Measurements from ENCODE around the gene CDK2AP2. TPM values are rescaled to one million over a fixed set of nuclear protein-coding genes. Genes with fewer than 3 reads are reported as not detected.

Gene CDK2AP2
- total and polyA plus RNA-seq, 7 donors, result 13.3 to 126 (median 32.9) TPM

DNA sequence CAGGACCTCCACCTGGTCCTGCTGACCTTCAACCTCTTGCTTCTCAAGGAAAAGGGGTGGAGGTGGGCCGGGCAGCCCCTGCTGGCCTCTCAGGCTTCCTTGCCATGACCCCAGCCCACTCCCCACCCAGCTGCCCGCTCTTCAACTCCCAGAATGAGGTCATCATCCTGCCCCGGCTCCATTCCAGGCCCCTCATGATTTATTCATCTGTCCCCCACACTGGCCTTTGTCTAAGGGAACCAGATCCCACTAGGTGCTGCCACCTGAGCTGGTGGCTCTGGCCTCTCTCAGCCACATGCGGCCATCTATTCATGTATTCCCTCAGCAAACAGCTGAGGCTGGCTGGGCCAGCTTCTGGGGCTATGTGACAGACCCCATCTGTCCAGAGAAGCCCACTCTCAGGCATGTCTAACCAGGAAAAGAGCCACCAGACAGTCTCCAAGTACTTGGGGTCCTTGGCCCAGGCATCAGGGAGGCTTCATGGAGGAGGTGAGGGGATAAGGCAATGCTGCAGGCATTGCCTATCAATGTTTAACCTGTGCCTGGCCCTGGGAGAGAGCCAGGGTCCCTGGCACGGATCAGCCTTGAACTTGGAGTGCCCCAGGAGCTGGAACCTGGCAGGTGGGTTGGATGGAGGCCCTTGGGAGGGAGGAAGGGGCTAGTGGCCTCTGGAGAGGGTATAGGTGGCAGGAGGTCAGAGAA, 17.5 kb upstream of the CDK2AP2 start:
- no peak overlapping the region for H3K27ac ChIP-seq
- no peaks in the 10 kb centered on the region for H3K36me3 ChIP-seq
- H3K4me1 ChIP-seq, result no peaks in the 10 kb centered on the region
- no peak for DNase-seq
- WGBS, 2 donors, result 63 to 74% methylated on average over 5 of the region's 5 CpGs
- intact Hi-C loops (cut with DNase I), result no loop called here
- no peaks in the 10 kb centered on the region for H3K27me3 ChIP-seq
- no peak overlapping the region for H3K4me3 ChIP-seq
- TF ChIP-seq, protein P1, sequence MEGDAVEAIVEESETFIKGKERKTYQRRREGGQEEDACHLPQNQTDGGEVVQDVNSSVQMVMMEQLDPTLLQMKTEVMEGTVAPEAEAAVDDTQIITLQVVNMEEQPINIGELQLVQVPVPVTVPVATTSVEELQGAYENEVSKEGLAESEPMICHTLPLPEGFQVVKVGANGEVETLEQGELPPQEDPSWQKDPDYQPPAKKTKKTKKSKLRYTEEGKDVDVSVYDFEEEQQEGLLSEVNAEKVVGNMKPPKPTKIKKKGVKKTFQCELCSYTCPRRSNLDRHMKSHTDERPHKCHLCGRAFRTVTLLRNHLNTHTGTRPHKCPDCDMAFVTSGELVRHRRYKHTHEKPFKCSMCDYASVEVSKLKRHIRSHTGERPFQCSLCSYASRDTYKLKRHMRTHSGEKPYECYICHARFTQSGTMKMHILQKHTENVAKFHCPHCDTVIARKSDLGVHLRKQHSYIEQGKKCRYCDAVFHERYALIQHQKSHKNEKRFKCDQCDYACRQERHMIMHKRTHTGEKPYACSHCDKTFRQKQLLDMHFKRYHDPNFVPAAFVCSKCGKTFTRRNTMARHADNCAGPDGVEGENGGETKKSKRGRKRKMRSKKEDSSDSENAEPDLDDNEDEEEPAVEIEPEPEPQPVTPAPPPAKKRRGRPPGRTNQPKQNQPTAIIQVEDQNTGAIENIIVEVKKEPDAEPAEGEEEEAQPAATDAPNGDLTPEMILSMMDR (IDR thresholded peaks at IDR 0.05), result no peak
- TF ChIP-seq POLR2A (IDR thresholded peaks at IDR 0.05), result no peak
- TF ChIP-seq POLR2AphosphoS5 (IDR thresholded peaks at IDR 0.05), result no peak
- TF ChIP-seq EP300 (IDR thresholded peaks at IDR 0.05), result no peak
- no peaks in the 10 kb centered on the region for H3K9me3 ChIP-seq

- no peaks in the 10 kb centered on the region for H3K4me1 ChIP-seq
- H3K9me3 ChIP-seq, result no peaks in the 10 kb centered on the region
- no peak for DNase-seq
- WGBS, 2 donors, result 86 to 91% methylated on average over 9 of the region's 9 CpGs
- H3K27me3 ChIP-seq, result no peaks in the 10 kb centered on the region
- no peak for TF ChIP-seq POLR2AphosphoS5 (IDR thresholded peaks at IDR 0.05)
- no peak for TF ChIP-seq EP300 (IDR thresholded peaks at IDR 0.05)
- TF ChIP-seq POLR2A (IDR thresholded peaks at IDR 0.05), result no peak
- TF ChIP-seq, protein P1 (IDR thresholded peaks at IDR 0.05), result no peak
- H3K36me3 ChIP-seq, result no peaks in the 10 kb centered on the region
- intact Hi-C loops (cut with DNase I), result no loop called here
- H3K4me3 ChIP-seq, result no peak overlapping the region
- H3K27ac ChIP-seq, result no peak overlapping the region
Observed at GRCh38 chr11:67524480-67524808, 16.5 kb upstream of the CDK2AP2 start.

DNA sequence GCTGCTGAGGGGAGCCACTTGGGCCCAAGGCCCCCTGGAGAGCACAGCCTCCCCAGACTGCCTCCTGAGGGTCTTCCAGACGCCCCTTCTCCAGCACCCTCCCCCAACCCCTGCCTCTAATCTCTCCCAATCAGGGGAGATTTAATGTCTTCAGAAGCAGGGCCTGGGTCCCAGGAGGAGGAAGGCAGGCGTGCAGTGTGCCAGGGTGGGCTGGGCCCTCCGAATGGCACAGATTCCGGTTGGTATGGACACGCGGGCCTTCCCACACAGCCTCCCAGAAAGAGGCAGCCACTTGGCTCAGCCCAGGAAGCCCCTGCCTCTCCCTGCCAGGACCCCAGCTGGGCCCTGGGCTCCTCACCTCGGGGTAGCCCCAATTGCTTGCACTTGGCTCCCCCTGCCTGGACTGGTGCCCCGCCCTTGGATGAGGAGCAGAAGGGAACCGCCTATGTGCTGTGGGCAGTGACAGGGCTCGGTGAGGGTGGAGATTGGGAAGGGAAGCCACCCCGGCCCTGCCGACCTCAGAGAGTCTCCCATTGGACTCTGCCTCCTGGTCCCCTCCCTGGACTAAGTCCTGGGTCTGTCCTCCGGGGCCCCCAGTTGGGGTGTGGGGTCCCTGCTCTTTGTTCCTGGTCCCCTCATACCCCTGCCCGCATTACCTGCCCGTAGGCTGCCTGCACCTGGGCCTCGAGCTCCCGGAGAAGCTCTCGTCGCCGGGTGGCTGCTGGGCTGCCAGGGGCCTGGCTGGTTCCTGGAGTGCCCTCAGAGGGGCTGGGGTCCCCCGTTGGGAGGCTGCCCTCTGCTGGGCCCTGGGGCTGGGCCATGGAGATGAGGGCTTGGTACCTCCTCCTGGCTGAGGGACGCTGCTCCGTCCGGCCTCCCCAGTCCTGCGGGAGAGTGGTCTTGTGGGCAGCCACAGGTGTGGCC, 15.9 kb upstream of the CDK2AP2 start:
- Histone ChIP-seq H3K9me3 (no peaks in the 10 kb centered on the region), H3K4me1 (no peaks in the 10 kb centered on the region), H3K36me3 (no peaks in the 10 kb centered on the region), H3K27ac (no peak overlapping the region), H3K27me3 (no peaks in the 10 kb centered on the region), H3K4me3 (no peak overlapping the region)
- no peak for DNase-seq
- intact Hi-C loops (cut with DNase I), result no loop called here
- WGBS, 2 donors, result 59 to 80% methylated on average over 25 of the region's 25 CpGs
- TF ChIP-seq POLR2A (IDR thresholded peaks at IDR 0.05), result no peak
- TF ChIP-seq EP300 (IDR thresholded peaks at IDR 0.05), result no peak
- TF ChIP-seq POLR2AphosphoS5 (IDR thresholded peaks at IDR 0.05), result no peak
- TF ChIP-seq, protein P1 (IDR thresholded peaks at IDR 0.05), result no peak

- 79 to 83% methylated on average over 23 of the region's 23 CpGs for WGBS, 2 donors
- Histone ChIP-seq H3K9me3 (no peaks in the 10 kb centered on the region), H3K27me3 (no peaks in the 10 kb centered on the region), H3K27ac (no peak within 1 kb of the TSS), H3K36me3 (no peaks in the 10 kb centered on the region), H3K4me1 (no peaks in the 10 kb centered on the region), H3K4me3 (no peak within 1 kb of the TSS)
- DNase-seq, result no peak
- TF ChIP-seq POLR2AphosphoS5 (IDR thresholded peaks at IDR 0.05) (no peak), EP300 (IDR thresholded peaks at IDR 0.05) (no peak), POLR2A (IDR thresholded peaks at IDR 0.05) (no peak)
- TF ChIP-seq, protein P1 (IDR thresholded peaks at IDR 0.05), result no peak
- intact Hi-C loops (cut with DNase I), result no loop called here
Observed at GRCh38 chr11:67522844-67523555, 15.0 kb upstream of the CDK2AP2 start, which contains the start of gene CABP2. Gene CABP2 (minus strand): TSS chr11:67523446. CDS start chr11:67523326, 120 bp downstream.
